Effector memory CD8-positive, alpha-beta T cell (primary cell): Measurements from ENCODE around the gene SYNGR1.

Experiments
- ATAC-seq: fragments of 150-1000 bp; cut with Tn5 transposase; replicated peaks from 2 replicates; pipeline ENCODE4 v1.10.0; 2021; ENCODE audit warnings: mild to moderate bottlenecking, moderate library complexity
- DNase-seq, 3 experiments: peaks; one replicate each; pipeline ENCODE4 v3.0.0; 2021
- H3K27ac Mint-ChIP-seq, 2 donors: one replicate each; pipeline ENCODE4 v1.8.0; 2022; ENCODE audit warnings: mild to moderate bottlenecking in 2 of 2, mixed read lengths in 2 of 2, moderate library complexity in 2 of 2
- H3K27me3 Mint-ChIP-seq, 2 donors: one replicate each; pipeline ENCODE4 v1.8.0; 2022; ENCODE audit warnings: mixed read lengths in 2 of 2
- H3K36me3 Mint-ChIP-seq: one replicate; pipeline ENCODE4 v1.8.0; 2022; ENCODE audit warnings: mild to moderate bottlenecking, moderate library complexity, mixed read lengths; ENCODE audit not compliant: insufficient read depth
- H3K4me1 Mint-ChIP-seq, 2 donors: one replicate each; pipeline ENCODE4 v1.8.0; 2022; ENCODE audit warnings: low read depth in 2 of 2, mixed read lengths in 2 of 2
- H3K4me3 Mint-ChIP-seq, 2 donors: one replicate each; pipeline ENCODE4 v1.8.0; 2022; ENCODE audit warnings: mild to moderate bottlenecking in 2 of 2, mixed read lengths in 2 of 2, moderate library complexity in 2 of 2
- H3K9me3 Mint-ChIP-seq, 2 donors: one replicate each; pipeline ENCODE4 v1.8.0; 2022; ENCODE audit warnings: mixed read lengths in 2 of 2

The SYNGR1 gene

GRCh38 chr22:39431821-39432251 is 82.0 kb downstream of the SYNGR1 start:
- Mint-ChIP-seq H3K36me3 (peaks cover 18% of the 10 kb centered on the region), H3K4me1 (no peaks in the 10 kb centered on the region), H3K9me3 (no peaks in the 10 kb centered on the region), H3K27ac (no peak overlapping the region), H3K27me3 (no peaks in the 10 kb centered on the region), H3K4me3 (no peak overlapping the region)
- ATAC-seq (no peak), DNase-seq (no peak)

- Mint-ChIP-seq H3K4me1 (peaks cover 4% of the 10 kb centered on the region in 2 donors), H3K4me3 (no peak overlapping the region), H3K36me3 (peaks cover 18% of the 10 kb centered on the region), H3K9me3 (no peaks in the 10 kb centered on the region), H3K27me3 (no peaks in the 10 kb centered on the region), H3K27ac (no peak overlapping the region)
- ATAC-seq (no peak), DNase-seq (no peak)
These were observed 82.6 kb downstream of the SYNGR1 start for GRCh38 chr22:39432361-39432811.

GRCh38 chr22:39433476-39434242 is 83.9 kb downstream of the SYNGR1 start:
- H3K9me3 Mint-ChIP-seq: no peaks in the 10 kb centered on the region
- H3K27ac Mint-ChIP-seq: no peak overlapping the region
- ATAC-seq (no peak), DNase-seq (no peak)
- H3K36me3 Mint-ChIP-seq: peaks cover 10% of the 10 kb centered on the region
- H3K4me3 Mint-ChIP-seq: no peak overlapping the region
- peaks cover 5 to 6% of the 10 kb centered on the region in 2 donors for H3K4me1 Mint-ChIP-seq
- peaks cover 0 to under 1% of the 10 kb centered on the region in 2 donors for H3K27me3 Mint-ChIP-seq

GRCh38 chr22:39434243-39434653 is 84.5 kb downstream of the SYNGR1 start:
- Mint-ChIP-seq H3K4me3 (no peak overlapping the region), H3K4me1 (peaks cover 5 to 6% of the 10 kb centered on the region in 2 donors), H3K36me3 (peaks cover 4% of the 10 kb centered on the region), H3K9me3 (no peaks in the 10 kb centered on the region), H3K27me3 (peaks cover 5 to 7% of the 10 kb centered on the region in 2 donors), H3K27ac (no peak overlapping the region)
- no peak for ATAC-seq
- no peak for DNase-seq

- Mint-ChIP-seq H3K4me1 (peaks cover 5 to 6% of the 10 kb centered on the region in 2 donors), H3K9me3 (no peaks in the 10 kb centered on the region), H3K36me3 (peaks cover 4% of the 10 kb centered on the region), H3K27me3 (peaks cover 9 to 11% of the 10 kb centered on the region in 2 donors), H3K27ac (no peak overlapping the region), H3K4me3 (no peak overlapping the region)
- DNase-seq: no peak
- no peak for ATAC-seq
These were observed 84.9 kb downstream of the SYNGR1 start for GRCh38 chr22:39434721-39435120.
